B cell (primary cell): ENCODE measurements around the gene MAGI2. TPM values are rescaled to one million over a fixed set of nuclear protein-coding genes. Genes with fewer than 3 reads are reported as not detected.

ENCODE experiments used
- ATAC-seq: fragments of 200-7000 bp; cut with Tn5 transposase; one replicate; pipeline ENCODE4 v1.10.0; 2021; ENCODE audit warnings: low read depth, mild to moderate bottlenecking, moderate number of reproducible peaks, moderate library complexity
- CTCF ChIA-PET: fragments of 350-600 bp; sonication (Branson Sonifier 250); formaldehyde crosslinking; loops from one replicate; lab custom pipeline; 2021; ENCODE audit warnings: antibody characterized with exemption, inconsistent platforms; lab: Charles Lee
- POLR2A ChIA-PET: fragments of 350-600 bp; sonication (Branson Sonifier 250); formaldehyde crosslinking; loops from one replicate; lab custom pipeline; 2021; ENCODE audit warnings: antibody characterized with exemption; lab: Charles Lee
- DNase-seq: peaks from one replicate; pipeline ENCODE4 v3.0.0; 2013
- H2AFZ ChIP-seq: 2 replicates; pipeline ENCODE4 v1.6.1; 2012; ENCODE audit warnings: mild to moderate bottlenecking, low read depth, low read length; ENCODE audit not compliant: insufficient read depth, poor library complexity, severe bottlenecking
- H3K27ac ChIP-seq, 2 donors: 1 replicate in 1 of 2; 2 replicates in 1 of 2; pipeline ENCODE4 v1.5.1; 2012 to 2013; ENCODE audit warnings: low read length in 2 of 2, mild to moderate bottlenecking in 2 of 2, moderate library complexity in 1 of 2
- H3K27me3 ChIP-seq, 4 experiments: fragments of 200-600 bp in 1 of 4; sonication (generic) in 1 of 4; replicated peaks in 1 of 4; 1 replicate in 2 of 4; 2 replicates in 2 of 4; pipeline versions ENCODE4 v1.6.1 to v1.7.0; 2013 to 2016; ENCODE audit warnings: low read length in 3 of 4, mild to moderate bottlenecking in 2 of 4, mixed read lengths in 1 of 4, moderate library complexity in 1 of 4; ENCODE audit not compliant: insufficient read depth in 4 of 4, control insufficient read depth in 3 of 4; ENCODE audit errors: control extremely low read depth in 1 of 4
- H3K36me3 ChIP-seq, 2 experiments: replicated peaks in 1 of 2; 1 replicate in 1 of 2; 2 replicates in 1 of 2; pipeline versions ENCODE4 v1.6.1 to v1.7.1; 2013; ENCODE audit warnings: low read length in 1 of 2; ENCODE audit not compliant: insufficient read depth in 2 of 2, control insufficient read depth in 1 of 2; ENCODE audit errors: control extremely low read depth in 1 of 2, extremely low read depth in 1 of 2
- H3K4me1 ChIP-seq, 2 donors: fragments of 200-600 bp in 1 of 2; sonication (generic) in 1 of 2; 1 replicate in 1 of 2; 2 replicates in 1 of 2; pipeline versions ENCODE4 v1.5.1 to v1.6.1; 2013 to 2017; ENCODE audit warnings: low read length in 2 of 2; ENCODE audit not compliant: control insufficient read depth in 2 of 2, insufficient read depth in 2 of 2
- H3K4me2 ChIP-seq: replicated peaks from 2 replicates; pipeline ENCODE3; 2012; ENCODE audit warnings: mild to moderate bottlenecking, low read depth, low read length; ENCODE audit not compliant: poor library complexity, severe bottlenecking
- H3K4me3 ChIP-seq, 5 experiments: fragments of 200-600 bp in 1 of 5; sonication (generic) in 1 of 5; 1 replicate in 3 of 5; 2 replicates in 2 of 5; pipeline versions ENCODE4 v1.5.1 to v1.7.0; 2011 to 2016; ENCODE audit warnings: low read length in 4 of 5, mild to moderate bottlenecking in 4 of 5, low read depth in 2 of 5, control low read depth in 1 of 5, moderate library complexity in 1 of 5; ENCODE audit not compliant: insufficient read depth in 1 of 5; ENCODE audit errors: control extremely low read depth in 1 of 5, extremely low read depth in 1 of 5
- H3K79me2 ChIP-seq: fragments of 200-600 bp; sonication (generic); one replicate; pipeline ENCODE4 v1.6.0; 2016; ENCODE audit warnings: low read length; ENCODE audit not compliant: control insufficient read depth, insufficient read depth
- H3K9ac ChIP-seq: fragments of 200-600 bp; sonication (generic); 2 replicates; pipeline ENCODE4 v1.6.1; 2017; ENCODE audit warnings: mild to moderate bottlenecking, low read length, moderate library complexity
- H3K9me3 ChIP-seq, 3 donors: one replicate each; pipeline versions ENCODE4 v1.6.1 to v1.7.1; 2013; ENCODE audit warnings: low read length in 2 of 3; ENCODE audit not compliant: control insufficient read depth in 2 of 3, insufficient read depth in 1 of 3; ENCODE audit errors: control extremely low read depth in 1 of 3
- H4K20me1 ChIP-seq: 2 replicates; pipeline ENCODE4 v1.6.0; 2012; ENCODE audit warnings: mild to moderate bottlenecking, low read length; ENCODE audit not compliant: insufficient read depth, control insufficient read depth, poor library complexity, severe bottlenecking
- H3K27ac Mint-ChIP-seq: one replicate; pipeline ENCODE4 v1.8.0; 2021; ENCODE audit warnings: mixed read lengths
- H3K27me3 Mint-ChIP-seq: one replicate; pipeline ENCODE4 v1.8.0; 2021; ENCODE audit warnings: mixed read lengths
- H3K4me1 Mint-ChIP-seq: one replicate; pipeline ENCODE4 v1.8.0; 2021; ENCODE audit warnings: mixed read lengths
- H3K4me3 Mint-ChIP-seq: one replicate; pipeline ENCODE4 v1.8.0; 2021; ENCODE audit warnings: mixed read lengths
- H3K9me3 Mint-ChIP-seq: one replicate; pipeline ENCODE4 v1.8.0; 2022; ENCODE audit warnings: mixed read lengths; ENCODE audit not compliant: insufficient read depth
- EZH2 ChIP-seq: IDR thresholded peaks from 2 replicates; pipeline ENCODE4 v1.6.1; 2012; ENCODE audit warnings: borderline replicate concordance, low read depth, mild to moderate bottlenecking, moderate library complexity, low read length; ENCODE audit not compliant: insufficient read depth, poor library complexity, severe bottlenecking
- WGBS: methylation state at CpG from one replicate; pipeline ENCODE4 v1.1.5; 2013; ENCODE audit warnings: missing lambda C conversion rate; ENCODE audit not compliant: insufficient coverage; 5-methylcytosine and 5-hydroxymethylcytosine counted together
- intact Hi-C: fragments of 100-400 bp; cut with micrococcal nuclease; formaldehyde crosslinking; loops from one replicate; pipeline ENCODE4 v1.10.0; 2022
- polyA plus RNA-seq: library from polyadenylated mRNA; depleted of rRNA; stranded (reverse); fragments of >200 nt; gene quantifications from 2 replicates; pipeline ENCODE4 v1.2.3, GENCODE V29; 2012
- total RNA-seq, 2 donors: library from RNA; stranded (reverse); fragments of 120-200 nt in 1 of 2; gene quantifications; 1 replicate in 1 of 2; 2 replicates in 1 of 2; pipeline versions ENCODE4 v1.2.3 to v1.2.4, GENCODE V29; 2013 to 2022
- TF ChIP-seq, protein P1 (sequence below): fragments of 200-600 bp; IDR thresholded peaks from one replicate; pipeline ENCODE4 v1.8.0; 2022; ENCODE audit warnings: antibody characterized with exemption, mild to moderate bottlenecking

Gene MAGI2
- total and polyA plus RNA-seq, 2 donors (not counting 1 experiment from before 2014, with no cell fraction given): 0.16 to 0.64 TPM

- no peak overlapping the region for H3K27ac Mint-ChIP-seq
These were observed 115.8 kb downstream of the MAGI2 start for GRCh38 chr7:79337717-79338116.

GRCh38 chr7:79334841-79335240 is 118.6 kb downstream of the MAGI2 start:
- WGBS: no CpG with 5 or more reads among the region's 2 CpGs
- POLR2A ChIA-PET: no interaction called here
- CTCF ChIA-PET: no interaction called here
- Mint-ChIP-seq H3K27me3 (no peaks in the 10 kb centered on the region), H3K4me3 (no peak overlapping the region), H3K9me3 (no peaks in the 10 kb centered on the region), H3K27ac (no peak overlapping the region), H3K4me1 (no peaks in the 10 kb centered on the region)
- H3K4me3 ChIP-seq: no peak overlapping the region
- no peaks in the 10 kb centered on the region for H3K9me3 ChIP-seq
- H3K36me3 ChIP-seq: no peaks in the 10 kb centered on the region
- H3K79me2 ChIP-seq: no peaks in the 10 kb centered on the region
- H4K20me1 ChIP-seq: no peaks in the 10 kb centered on the region
- no peak overlapping the region for H2AFZ ChIP-seq
- no peak overlapping the region for H3K9ac ChIP-seq
- intact Hi-C loops: no loop called here
- no peaks in the 10 kb centered on the region for H3K4me1 ChIP-seq
- ATAC-seq: no peak
- no peak overlapping the region for H3K4me2 ChIP-seq
- H3K27me3 ChIP-seq: no peaks in the 10 kb centered on the region
- no peak for DNase-seq
- TF ChIP-seq, protein P1, sequence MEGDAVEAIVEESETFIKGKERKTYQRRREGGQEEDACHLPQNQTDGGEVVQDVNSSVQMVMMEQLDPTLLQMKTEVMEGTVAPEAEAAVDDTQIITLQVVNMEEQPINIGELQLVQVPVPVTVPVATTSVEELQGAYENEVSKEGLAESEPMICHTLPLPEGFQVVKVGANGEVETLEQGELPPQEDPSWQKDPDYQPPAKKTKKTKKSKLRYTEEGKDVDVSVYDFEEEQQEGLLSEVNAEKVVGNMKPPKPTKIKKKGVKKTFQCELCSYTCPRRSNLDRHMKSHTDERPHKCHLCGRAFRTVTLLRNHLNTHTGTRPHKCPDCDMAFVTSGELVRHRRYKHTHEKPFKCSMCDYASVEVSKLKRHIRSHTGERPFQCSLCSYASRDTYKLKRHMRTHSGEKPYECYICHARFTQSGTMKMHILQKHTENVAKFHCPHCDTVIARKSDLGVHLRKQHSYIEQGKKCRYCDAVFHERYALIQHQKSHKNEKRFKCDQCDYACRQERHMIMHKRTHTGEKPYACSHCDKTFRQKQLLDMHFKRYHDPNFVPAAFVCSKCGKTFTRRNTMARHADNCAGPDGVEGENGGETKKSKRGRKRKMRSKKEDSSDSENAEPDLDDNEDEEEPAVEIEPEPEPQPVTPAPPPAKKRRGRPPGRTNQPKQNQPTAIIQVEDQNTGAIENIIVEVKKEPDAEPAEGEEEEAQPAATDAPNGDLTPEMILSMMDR: no peak
- TF ChIP-seq EZH2: no peak
- H3K27ac ChIP-seq: no peak overlapping the region

More at GRCh38 chr7:79337717-79338116, 115.8 kb downstream of the MAGI2 start:
- 88% methylated on average over 2 of the region's 5 CpGs for WGBS
- ATAC-seq (no peak), DNase-seq (no peak)
- H3K27me3 ChIP-seq: no peaks in the 10 kb centered on the region
- no peaks in the 10 kb centered on the region for H3K9me3 ChIP-seq
- no peak overlapping the region for H3K4me3 Mint-ChIP-seq
- intact Hi-C loops: no loop called here
- ChIA-PET CTCF (no interaction called here), POLR2A (no interaction called here)
- no peak overlapping the region for H2AFZ ChIP-seq
- no peak overlapping the region for H3K4me3 ChIP-seq
- no peaks in the 10 kb centered on the region for H3K27me3 Mint-ChIP-seq
- no peak for TF ChIP-seq EZH2
- TF ChIP-seq, protein P1: no peak
- H3K4me2 ChIP-seq: no peak overlapping the region
- H3K79me2 ChIP-seq: no peaks in the 10 kb centered on the region
- no peak overlapping the region for H3K27ac ChIP-seq
- no peak overlapping the region for H3K9ac ChIP-seq
- H3K4me1 ChIP-seq: no peaks in the 10 kb centered on the region
- H3K36me3 ChIP-seq: no peaks in the 10 kb centered on the region
- H4K20me1 ChIP-seq: no peaks in the 10 kb centered on the region
- no peaks in the 10 kb centered on the region for H3K9me3 Mint-ChIP-seq
- no peaks in the 10 kb centered on the region for H3K4me1 Mint-ChIP-seq
